Skeletal muscle cell (primary cell): Measurements from ENCODE around the gene MAGEC2.

ENCODE experiments used
- DNase-seq: peaks from one replicate; pipeline ENCODE4 v3.0.0-alpha.2; 2010; ENCODE audit warnings: low read depth
- H3K4me3 ChIP-seq: 2 replicates; pipeline ENCODE4 v1.5.1; 2011; ENCODE audit warnings: low read depth, mild to moderate bottlenecking, control low read depth, low read length, moderate library complexity

Gene MAGEC2, protein sequence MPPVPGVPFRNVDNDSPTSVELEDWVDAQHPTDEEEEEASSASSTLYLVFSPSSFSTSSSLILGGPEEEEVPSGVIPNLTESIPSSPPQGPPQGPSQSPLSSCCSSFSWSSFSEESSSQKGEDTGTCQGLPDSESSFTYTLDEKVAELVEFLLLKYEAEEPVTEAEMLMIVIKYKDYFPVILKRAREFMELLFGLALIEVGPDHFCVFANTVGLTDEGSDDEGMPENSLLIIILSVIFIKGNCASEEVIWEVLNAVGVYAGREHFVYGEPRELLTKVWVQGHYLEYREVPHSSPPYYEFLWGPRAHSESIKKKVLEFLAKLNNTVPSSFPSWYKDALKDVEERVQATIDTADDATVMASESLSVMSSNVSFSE

GRCh38 chrX:142204522-142205433 lies at the start of gene MAGEC2:
TSS of gene MAGEC2 (minus strand) at chrX:142205290. CDS start at chrX:142203987, 1,303 bp downstream.
- DNase-seq: no peak
- no peak within 1 kb of the TSS for H3K4me3 ChIP-seq

- no peak overlapping the region for H3K4me3 ChIP-seq
- no peak for DNase-seq
These were observed 46.6 kb upstream of the MAGEC2 start for GRCh38 chrX:142251680-142252079.

DNA sequence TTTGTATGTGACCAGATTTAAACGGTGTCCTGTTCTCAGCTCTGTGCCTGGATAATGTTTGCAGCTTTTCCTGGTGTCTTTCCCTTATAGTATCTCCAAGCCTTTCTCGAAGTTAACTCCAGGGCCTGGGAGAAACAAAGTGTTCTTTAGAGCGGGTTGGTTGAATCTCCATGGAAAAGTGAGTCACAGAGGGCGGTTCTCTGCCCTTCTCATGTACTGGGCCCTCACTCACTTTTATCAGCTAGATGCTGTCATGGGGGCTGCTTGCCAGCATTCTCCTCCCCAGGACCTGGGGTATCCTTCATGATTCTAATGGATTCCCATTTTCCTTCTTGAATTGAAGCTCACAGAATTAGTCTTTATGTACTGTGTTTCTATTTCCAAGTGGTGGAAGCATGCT lies 46.1 kb upstream of the MAGEC2 start:
- DNase-seq: no peak
- no peak overlapping the region for H3K4me3 ChIP-seq

- no peak for DNase-seq
- H3K4me3 ChIP-seq: no peak overlapping the region
These were observed 45.4 kb upstream of the MAGEC2 start for GRCh38 chrX:142250502-142250901.

- H3K4me3 ChIP-seq: no peak overlapping the region
- no peak for DNase-seq
These were observed 44.6 kb upstream of the MAGEC2 start for GRCh38 chrX:142249721-142250120.

DNA sequence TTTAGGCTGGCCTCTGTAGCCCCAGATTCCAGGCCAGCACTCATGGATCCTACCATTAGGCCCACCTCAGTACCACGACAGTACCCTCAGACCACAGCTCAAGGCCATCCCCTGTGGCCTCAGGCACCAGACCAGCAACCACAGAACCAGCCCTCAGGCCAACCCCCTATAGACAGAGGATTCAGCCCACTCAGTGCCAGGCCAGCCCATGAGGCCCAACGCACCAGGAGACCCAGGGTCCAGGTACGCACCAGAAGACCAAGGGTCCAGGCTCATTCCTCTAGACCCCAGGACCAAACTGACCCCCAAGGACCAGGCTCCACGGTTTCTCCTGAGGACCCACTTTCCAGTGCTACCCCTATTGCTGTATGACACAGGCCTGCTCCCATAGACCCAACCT lies 39.5 kb upstream of the MAGEC2 start:
- no peak overlapping the region for H3K4me3 ChIP-seq
- no peak for DNase-seq

DNA sequence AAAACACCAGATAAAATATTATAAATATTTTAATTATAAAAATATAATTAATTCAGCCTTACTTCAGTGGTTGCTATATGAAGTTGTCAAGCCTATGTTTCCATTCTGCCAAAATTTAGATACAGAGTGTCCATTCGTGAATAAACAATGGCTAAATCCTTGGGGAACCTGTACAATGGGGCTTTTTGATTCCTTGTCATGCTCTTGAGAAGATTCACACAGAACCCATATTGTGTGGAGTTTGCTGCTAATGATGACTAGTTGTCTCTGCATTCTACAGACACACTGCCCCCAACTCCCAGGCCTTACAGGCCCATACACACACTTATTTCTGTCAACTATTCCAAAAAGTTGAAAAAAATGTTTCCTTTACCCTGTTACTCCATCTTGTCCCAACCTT lies 33.4 kb upstream of the MAGEC2 start:
- no peak overlapping the region for H3K4me3 ChIP-seq
- no peak for DNase-seq

GRCh38 chrX:142233400-142233799 lies 28.3 kb upstream of the MAGEC2 start:
- no peak for DNase-seq
- H3K4me3 ChIP-seq: no peak overlapping the region

GRCh38 chrX:142214081-142214480 lies 9.0 kb upstream of the MAGEC2 start:
- no peak for DNase-seq

DNA sequence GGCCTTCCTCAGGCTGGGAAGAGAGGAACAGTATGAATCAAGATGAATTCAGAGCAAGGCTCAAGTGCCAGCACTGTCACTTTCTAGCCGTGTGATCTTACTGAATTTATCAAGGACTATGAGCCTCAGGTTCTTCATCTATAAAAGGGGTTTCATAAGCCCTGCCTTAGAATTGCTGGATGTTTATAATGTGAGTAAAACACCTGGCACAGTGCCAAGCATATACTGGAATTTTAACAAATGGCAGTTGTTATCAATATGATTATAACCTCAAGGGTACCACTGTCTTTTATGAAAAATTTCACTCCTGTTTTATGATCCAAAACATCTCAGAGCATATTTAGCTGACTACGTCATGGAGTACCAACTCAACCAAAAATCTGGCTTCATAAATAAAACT lies 4.0 kb downstream of the MAGEC2 start:
- H3K4me3 ChIP-seq: no peak overlapping the region
- DNase-seq: no peak

More at GRCh38 chrX:142214081-142214480, 9.0 kb upstream of the MAGEC2 start:
- H3K4me3 ChIP-seq: no peak overlapping the region

DNA sequence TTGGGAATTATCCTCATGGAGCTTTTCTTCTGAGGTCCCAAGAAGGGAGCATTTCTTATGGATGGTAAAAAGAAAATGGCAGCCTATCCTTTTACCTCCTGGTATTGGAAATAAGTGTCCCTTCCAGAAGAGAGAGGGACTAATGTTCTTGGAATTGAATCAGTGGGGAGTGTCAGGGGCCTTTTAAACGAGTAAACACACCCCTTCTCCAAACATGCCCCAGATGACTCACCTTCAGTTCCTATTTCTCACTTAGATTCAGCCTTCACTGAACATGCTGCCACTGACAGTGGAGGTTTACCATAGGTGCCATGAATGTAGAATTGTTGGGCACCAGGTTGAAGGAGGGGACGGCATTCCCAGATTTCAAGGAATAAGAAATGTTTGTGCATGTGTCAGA lies 19.0 kb downstream of the MAGEC2 start:
- no peak for DNase-seq
- H3K4me3 ChIP-seq: no peak overlapping the region

GRCh38 chrX:142184756-142185602 lies 20.1 kb downstream of the MAGEC2 start:
- no peak overlapping the region for H3K4me3 ChIP-seq
- DNase-seq: no peak

GRCh38 chrX:142156567-142156966 lies 48.5 kb downstream of the MAGEC2 start:
- H3K4me3 ChIP-seq: no peak overlapping the region
- no peak for DNase-seq
